ENCODE measurements around the gene KLHDC4.

KLHDC4 gene

GRCh38 chr16:87698676-87699199, 67.0 kb downstream of the KLHDC4 start:
- no peak for DNase-seq (ENCODE audit: low read depth)

- no peak for DNase-seq (ENCODE audit: low read depth)
Observed at GRCh38 chr16:87698241-87698640, 67.5 kb downstream of the KLHDC4 start.

- DNase-seq (ENCODE audit: low read depth): no peak
Observed at GRCh38 chr16:87697792-87698191, 68.0 kb downstream of the KLHDC4 start.

- no peak for DNase-seq (ENCODE audit: low read depth)
Observed at GRCh38 chr16:87697256-87697655, 68.5 kb downstream of the KLHDC4 start.

- no peak for DNase-seq (ENCODE audit: low read depth)
Observed at GRCh38 chr16:87696726-87697125, 69.1 kb downstream of the KLHDC4 start.

GRCh38 chr16:87695534-87695933, 70.3 kb downstream of the KLHDC4 start:
- DNase-seq (ENCODE audit: low read depth): no peak

GRCh38 chr16:87694441-87695125, 71.2 kb downstream of the KLHDC4 start:
- no peak for DNase-seq (ENCODE audit: low read depth)

- DNase-seq (ENCODE audit: low read depth): no peak
Observed at GRCh38 chr16:87693827-87694226, 72.0 kb downstream of the KLHDC4 start.

GRCh38 chr16:87692756-87693155, 73.0 kb downstream of the KLHDC4 start:
- DNase-seq (ENCODE audit: low read depth): no peak

- DNase-seq (ENCODE audit: low read depth): no peak
Observed at GRCh38 chr16:87692176-87692575, 73.6 kb downstream of the KLHDC4 start.

GRCh38 chr16:87691686-87692079, 74.1 kb downstream of the KLHDC4 start:
- no peak for DNase-seq (ENCODE audit: low read depth)

GRCh38 chr16:87690911-87691685, 74.7 kb downstream of the KLHDC4 start:
- no peak for DNase-seq (ENCODE audit: low read depth)

GRCh38 chr16:87689956-87690465, 75.8 kb downstream of the KLHDC4 start:
- DNase-seq (ENCODE audit: low read depth): no peak

GRCh38 chr16:87688876-87689815, 76.6 kb downstream of the KLHDC4 start:
- no peak for DNase-seq (ENCODE audit: low read depth)

- no peak for DNase-seq (ENCODE audit: low read depth)
Observed at GRCh38 chr16:87687998-87688529, 77.7 kb downstream of the KLHDC4 start.

- DNase-seq (ENCODE audit: low read depth): no peak
Observed at GRCh38 chr16:87687126-87687910, 78.5 kb downstream of the KLHDC4 start.

GRCh38 chr16:87686697-87687096, 79.1 kb downstream of the KLHDC4 start:
- DNase-seq (ENCODE audit: low read depth): no peak

- DNase-seq (ENCODE audit: low read depth): no peak
Observed at GRCh38 chr16:87685766-87686165, 80.0 kb downstream of the KLHDC4 start.

GRCh38 chr16:87685405-87685755, 80.4 kb downstream of the KLHDC4 start:
- no peak for DNase-seq (ENCODE audit: low read depth)

GRCh38 chr16:87684711-87685404, 80.9 kb downstream of the KLHDC4 start:
- no peak for DNase-seq (ENCODE audit: low read depth)
